Kidney tubule cell (primary cell): ENCODE data around the gene TEP1.

Experiments
- DNase-seq: peaks from one replicate; pipeline ENCODE4 v3.0.0-alpha.2; 2018; ENCODE audit warnings: low spot score

TEP1 gene

DNA sequence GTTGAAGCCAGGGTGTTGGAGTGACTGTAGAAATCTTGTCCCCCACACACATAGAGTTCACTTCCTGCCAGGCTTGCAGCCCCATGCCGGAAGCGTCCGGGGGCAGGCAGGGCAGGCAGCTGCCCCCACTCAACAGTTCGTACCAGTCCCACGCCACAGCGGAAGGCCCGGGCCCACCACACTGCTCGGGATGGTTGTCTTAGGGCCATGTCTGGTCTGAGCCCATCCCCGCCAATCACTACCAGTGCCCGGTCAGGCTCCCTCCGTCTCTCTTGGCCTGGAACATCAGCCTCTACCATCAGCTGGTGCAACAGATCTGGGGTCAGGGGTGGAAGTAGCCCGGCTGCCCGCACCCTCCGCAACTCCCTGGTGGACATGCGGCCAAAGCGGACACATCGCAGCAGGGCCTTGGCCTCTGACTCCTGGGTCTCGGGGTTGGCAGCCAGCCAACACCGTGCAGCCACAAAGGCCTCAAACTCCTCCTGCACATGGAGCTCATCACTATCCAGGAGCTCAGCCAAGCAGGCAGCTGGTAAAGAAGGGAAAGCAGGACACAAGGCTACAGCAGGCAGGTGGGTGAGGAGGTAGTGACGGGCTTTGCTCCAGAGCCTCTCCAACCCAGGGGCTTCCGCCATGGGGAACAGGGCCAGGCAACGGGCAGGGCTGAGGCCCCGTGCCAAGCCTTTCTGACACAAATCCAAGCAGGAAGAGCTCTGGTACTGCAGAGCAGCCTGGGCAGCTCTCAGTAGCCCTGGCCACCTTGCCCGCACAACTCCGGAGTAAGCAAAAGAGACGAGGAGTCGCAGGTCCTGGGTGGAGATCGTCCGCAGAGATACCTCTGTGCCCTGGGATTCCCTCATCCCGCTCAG lies 16.7 kb upstream of the TEP1 start:
- no peak for DNase-seq

DNA sequence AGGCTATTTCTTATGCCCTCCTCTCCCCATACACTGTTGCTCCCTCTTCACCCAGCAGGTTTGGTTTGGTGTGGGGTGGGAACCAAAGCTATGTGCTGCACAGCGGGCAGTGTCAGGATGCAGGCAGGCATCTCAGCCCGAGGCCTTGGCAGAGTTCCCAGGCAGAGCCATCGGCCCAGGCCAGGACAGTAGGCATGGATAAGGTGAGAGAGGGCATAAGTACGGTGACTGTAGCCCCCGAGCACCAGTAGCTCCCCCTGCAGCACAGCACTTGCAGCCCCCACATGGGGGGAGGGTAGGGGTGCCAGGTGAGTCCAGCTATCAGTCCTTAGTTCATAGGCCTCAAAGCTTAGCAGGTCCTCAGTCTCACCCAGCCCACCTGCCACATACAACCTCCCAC lies 15.5 kb upstream of the TEP1 start:
- DNase-seq, result no peak

DNA sequence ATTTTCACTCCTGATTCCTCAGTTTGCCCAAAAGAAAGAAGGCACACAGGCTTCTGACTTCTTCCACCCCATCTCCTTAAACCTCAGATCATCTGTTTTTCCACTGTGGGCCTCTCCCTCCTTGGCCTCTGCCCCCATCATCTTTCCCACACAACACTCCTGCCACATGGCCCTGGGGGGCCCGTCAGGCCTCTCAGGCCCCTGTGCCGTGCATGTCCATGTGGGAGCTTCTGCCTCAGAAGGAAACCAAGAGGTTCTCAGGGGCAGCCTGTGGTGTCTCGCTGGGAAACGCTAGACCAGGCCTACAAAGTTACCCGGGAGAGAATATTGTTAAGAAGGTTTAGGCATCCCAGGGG lies 14.7 kb upstream of the TEP1 start:
- no peak for DNase-seq

DNA sequence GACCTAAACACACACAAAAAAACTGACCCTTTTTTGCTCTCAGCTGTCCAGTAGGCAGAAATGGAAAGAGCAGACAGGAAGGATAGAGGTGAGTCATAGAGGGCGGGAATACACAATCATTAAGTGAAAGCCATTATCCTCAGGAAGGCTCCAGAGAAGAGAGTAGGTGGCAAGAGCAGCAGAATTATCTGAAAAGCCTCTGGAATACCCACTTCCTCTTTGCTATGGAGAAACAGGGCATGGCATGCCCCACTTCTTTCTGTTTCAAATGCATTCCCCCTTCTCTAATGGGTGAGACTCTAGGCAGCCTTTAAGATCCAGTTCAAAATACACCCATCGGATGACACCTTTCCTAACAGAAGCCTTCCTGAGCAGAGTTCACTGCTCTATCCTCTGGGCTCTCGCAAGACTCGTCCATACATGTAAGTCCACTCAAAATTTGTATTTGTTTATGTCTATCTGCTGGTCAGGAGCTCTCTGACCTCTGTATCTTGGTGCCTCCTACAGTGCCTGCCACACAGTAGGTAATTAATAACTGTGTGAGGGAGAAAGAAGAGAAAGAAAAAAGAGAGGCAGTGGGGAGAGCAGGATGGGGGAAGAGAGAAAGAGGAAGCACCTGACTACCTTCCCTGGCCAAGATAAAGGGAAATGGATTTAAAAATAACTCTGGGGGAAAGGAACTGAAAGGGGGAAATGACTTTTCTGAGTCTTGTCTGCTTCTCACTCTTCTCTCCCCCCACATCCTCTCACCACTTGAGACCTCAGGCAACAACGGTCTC lies 14.1 kb upstream of the TEP1 start:
- peak; percentile 73 for DNase-seq

DNA sequence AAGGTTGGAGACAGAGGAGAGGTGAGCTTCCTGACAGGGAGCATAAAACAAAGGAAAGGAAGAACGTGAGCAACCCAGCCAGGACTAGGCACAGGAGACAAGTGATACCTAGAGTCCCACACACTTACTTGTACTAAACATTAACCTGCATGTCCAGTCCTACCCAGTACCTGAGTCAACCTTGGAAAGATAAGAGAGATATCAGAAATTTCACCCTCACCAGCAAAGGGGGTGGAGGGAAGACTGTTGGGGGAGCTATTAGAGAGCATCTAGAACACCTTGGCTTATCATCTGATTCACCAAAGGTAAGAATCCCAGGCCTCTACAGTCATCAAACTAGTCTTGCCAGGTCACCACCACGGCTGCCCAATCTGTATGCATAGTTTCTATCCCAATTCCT lies 11.6 kb upstream of the TEP1 start:
- no peak for DNase-seq

DNA sequence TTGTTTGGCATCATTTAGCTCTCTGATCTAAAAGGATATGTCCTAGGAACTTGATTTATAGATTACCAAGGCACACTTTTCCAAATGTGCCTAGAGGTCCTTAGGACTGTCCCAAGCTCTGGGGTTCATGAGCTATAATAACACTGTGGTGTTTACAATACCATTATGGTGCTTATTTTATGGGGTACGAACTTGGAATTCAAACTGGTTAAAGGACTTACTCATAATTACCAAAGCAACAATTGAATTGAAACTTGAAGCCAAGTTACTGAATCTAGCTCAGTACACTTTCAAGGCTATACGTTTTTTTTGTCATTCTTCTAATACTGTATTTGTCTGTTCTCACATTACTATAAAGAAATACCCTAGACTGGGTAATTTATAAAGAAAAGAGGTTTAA lies 9.6 kb upstream of the TEP1 start:
- DNase-seq, result no peak

DNA sequence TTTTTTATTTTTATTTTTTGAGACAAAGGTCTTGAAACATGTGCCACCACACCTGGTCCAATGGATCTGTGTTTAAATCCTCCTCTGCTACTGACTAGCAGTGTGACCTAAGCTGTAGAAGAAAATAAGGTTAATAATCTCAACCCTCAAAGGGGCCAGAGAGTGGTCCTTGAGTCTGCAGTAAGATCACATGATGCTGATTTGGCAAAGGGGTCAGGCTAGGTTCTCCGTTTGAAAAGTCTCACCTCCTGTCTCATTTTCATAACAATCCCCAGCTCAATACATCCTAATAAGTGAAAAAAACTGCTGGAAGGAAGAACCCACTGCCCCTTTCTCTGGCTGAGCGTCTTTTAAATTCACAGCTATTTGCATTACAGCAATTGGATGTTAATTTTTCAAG lies 8.0 kb upstream of the TEP1 start:
- DNase-seq, result no peak

DNA sequence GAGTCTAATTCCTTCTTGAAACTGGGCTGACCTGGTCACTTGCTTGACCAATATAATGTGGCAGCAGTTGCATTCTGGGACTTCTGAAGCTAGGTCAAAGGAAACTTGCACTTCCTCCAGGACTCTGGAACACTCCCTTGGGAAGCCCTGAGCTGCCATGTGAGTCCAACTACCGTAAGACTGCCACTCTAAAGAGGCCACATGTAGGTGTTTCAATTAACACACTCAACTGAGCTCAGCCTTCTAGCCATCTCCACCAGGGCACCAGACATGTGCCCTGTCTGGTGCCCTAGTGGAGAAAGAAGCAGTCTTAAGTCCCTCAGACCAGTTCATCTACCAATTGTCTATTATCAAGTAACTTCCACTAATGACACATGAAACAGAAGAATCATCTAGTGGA lies 6.1 kb upstream of the TEP1 start:
- no peak for DNase-seq

DNA sequence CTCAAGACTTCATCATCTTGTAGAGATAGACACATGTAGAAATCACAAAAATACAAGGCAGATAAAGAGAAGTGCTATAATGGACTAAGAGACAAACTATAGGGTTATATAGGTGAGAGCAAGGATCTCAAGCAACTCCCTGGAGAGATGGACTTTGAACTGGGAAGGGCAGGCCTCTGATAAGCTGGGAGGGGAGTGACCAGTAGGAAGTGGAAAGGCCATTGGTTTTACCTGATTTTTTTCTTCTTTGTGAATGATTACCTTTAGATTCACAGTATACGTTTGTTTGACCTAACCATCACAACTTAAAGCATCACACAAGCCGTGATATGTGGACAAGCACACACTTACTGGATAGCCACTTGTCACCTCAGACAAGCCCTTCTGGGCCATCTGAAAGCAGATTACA lies 5.2 kb upstream of the TEP1 start:
- DNase-seq, result no peak

DNA sequence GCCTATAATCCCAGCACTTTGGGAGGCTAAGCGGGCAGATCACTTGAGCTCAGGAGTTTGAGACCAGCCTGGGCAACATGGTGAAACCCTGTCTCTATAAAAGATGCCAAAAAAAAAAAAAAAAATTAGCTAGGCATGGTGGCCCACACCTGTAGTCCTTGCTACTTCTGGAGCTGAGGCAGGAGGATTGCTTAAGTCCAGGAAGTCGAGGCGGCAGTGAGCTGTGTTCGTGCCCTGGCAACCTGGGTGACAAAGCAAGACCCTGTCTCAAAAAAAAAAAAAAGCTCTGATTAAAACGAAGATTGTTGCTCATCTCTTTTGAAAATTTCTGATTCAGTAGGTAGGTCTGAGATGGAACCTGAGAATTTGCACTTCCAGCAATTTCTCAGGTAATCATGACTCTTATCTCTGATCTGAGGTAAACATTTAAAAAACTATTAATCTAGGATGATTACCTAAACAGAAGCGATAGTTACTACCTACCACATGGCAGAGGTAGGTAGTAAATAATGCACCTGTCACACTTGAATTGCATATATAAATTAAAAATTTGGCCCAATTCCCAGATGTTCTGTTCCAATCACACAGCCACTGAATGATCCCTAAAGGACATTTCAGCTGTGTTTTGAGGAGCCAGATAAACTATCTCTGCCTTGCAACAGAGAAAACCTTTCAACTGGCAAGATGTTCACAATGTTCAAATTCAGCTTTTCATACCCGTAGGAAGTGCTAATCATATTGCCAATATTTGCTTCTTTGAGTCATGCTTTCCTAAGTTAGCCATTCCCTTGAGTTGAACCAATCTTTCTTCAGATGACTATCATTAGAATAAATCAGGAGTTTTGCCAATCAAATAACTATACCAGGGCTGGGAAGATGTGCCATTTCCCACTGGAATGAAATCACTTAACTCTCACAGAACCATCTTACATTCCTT lies 4.2 kb upstream of the TEP1 start:
- no peak for DNase-seq

DNA sequence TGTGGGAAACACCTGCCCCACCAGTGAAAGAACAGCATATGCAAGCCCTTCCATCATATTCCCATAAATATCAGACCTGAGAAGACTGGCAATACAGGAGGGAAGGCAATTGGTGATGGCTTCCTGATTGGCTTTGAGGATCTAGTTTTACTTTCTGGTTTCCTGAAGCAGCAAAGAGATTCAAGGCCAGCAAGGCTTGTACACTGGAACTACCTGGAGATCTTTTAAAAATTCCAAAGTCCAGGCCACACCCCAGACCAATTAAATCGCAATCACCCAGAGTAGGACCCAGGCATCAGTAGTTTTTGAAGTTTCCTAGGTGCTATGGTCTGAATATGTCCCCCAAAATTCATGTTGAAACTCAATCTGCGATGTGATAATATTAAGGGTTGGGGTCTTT lies 2.9 kb upstream of the TEP1 start:
- DNase-seq, result no peak

DNA sequence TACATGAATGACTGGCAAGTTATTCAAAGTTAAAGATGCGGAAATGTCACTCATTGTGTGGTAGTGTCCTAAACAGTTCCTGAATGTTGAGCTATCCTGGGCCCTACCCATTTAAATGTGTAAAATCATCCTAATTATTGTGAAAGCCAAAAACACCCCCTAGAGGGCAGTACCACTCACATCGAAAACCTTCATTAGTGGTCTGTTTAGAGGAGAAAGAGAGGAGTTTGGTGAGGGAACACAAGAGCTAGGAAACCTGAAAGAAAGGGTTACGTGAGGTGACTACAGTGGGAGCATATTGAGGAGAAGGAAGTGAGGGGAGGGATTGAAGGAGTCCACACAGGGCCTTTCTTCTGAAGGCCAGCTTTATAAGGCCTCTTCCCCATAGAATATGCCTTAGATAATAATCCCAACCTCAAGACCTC lies 2.5 kb upstream of the TEP1 start:
- DNase-seq, result peak; percentile 58

DNA sequence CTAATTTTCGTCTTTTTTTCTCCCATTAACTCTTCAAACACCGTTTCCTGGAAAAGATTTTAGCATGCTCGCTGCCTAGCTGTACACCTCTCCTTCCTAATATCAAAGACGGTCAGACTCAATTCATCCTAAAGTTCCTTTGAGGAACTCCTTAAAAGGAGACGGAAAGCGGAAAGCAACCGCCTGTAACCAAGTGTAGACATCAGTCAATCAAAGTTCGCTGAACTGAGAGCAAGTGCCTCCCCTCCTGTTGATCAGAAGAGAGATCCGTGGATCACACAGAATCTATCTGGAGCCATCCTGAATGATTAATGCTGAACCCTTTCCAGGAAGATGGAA lies 412 bp upstream of the TEP1 start:
- peak; percentile 60 for DNase-seq

DNA sequence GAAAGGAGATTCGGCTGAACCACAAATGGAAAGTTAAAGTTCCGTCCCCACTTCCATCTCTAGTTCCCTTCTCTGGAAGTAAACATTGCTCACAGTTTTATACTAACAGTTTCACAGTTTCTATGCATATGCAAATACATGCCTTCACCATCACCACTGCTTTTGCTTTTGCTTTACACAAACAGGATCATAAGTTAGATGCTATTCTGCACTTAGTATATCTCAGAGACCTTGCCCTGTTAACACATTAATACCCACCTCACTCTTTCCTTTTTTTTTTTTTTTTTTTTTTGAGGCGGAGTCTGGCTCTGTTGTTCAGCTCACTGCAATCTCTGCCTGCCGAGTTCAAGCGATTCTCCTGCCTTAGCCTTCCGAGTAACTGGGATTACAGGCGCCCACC lies 890 bp downstream of the TEP1 start:
- DNase-seq, result no peak

DNA sequence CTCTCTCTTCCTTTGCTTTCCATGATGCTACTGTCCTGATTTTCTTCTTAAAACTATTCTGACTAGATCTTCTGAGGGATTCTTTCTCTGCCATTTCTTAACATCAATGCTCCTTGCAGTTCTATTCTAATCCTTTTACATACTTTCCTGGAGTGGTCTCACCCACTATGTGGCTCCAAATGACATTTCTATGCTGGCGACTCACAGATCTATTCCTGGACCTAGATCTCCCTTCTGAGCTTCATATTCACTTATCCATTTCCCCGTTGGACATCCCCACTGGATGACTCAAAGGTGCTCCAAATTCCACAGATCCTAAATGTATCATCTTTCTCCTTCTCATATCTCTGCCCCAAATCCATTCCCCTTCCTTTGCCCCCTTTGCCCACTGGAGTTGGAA lies 4.1 kb downstream of the TEP1 start:
- DNase-seq, result peak; percentile 82

DNA sequence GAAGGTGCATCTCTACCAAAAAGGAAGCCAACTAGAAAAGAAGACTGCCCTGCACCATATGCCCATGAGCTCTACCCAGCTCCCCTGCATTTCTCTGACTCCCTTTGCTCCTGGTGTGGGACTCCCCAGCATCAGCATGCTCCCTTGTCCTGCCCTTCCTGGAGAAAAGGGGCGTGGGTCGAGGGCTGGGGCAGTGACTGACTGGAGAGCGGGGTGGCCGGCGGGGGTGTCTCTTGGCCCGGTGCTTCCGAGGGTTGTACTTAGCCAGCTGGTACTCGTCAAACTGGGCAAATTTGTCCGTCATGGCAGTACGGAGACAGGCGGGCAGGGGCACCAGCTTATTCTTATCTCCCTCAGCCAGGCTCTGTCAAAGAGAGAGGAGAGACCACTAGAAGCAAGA lies 9.8 kb downstream of the TEP1 start:
- DNase-seq, result no peak

DNA sequence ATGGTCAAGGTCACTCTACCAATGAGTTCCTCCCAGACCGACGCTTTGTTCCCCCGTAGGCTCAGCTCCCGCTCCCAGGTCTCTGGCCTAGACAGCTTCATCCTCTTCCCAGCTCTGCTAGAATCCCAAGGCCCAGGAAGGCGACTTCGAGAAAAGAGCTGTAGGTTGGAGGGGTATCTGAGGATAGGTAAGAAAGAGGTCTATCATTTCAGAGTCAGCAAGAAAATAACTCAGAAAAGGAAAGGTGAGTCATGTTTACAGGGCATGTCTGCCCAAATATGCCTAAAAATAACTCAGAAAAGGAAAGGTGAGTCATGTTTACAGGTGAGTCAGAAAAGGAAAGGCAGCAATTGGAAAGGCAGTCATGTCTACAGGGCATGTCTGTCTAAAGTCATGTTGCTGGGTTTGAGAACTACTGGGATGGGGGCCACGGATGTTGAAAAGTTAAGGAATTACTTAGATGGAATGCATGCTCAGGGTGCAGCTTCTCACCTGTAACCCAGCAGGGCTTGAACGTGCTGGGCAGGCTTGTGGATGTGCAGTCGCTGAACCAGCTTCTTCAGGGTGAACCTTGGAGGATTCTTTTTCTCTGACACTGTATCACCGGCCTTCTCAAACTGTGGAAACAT lies 12.2 kb downstream of the TEP1 start:
- peak; percentile 95 for DNase-seq

DNA sequence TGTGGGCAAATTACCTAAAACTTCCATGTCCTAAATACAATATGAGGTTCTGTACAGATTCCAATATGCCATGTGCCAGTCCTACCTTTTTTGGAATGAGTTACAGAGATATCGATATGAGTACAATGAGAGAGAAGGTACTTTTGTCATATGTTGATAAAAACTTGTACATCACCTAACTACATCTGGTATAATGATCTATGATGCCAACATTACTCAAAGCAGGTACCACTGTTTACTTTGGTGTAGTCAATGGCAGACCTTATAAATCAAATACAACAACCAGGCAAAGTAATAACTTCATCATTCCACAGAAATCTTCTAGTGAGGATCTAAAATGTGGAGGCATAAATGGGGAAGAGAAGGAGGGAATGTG lies 12.7 kb downstream of the TEP1 start:
- no peak for DNase-seq

DNA sequence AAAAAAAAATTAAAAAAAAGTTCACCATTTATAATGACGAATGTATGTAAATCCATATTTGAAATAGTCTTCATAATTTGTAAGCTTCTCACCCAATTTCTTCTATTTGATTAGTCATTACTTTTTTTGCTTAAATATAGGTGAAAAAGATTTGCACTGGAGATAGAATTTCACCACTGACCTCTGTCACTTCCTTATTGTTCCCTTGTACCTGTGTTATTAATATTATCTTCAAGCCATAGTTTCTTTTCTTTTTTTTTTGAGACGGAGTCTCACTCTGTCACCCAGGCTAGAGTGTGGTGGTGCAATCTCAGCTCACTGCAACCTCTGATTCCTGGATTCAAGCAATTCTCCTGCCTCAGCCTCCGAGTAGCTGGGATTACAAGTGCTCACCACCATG lies 15.8 kb downstream of the TEP1 start:
- DNase-seq, result no peak

DNA sequence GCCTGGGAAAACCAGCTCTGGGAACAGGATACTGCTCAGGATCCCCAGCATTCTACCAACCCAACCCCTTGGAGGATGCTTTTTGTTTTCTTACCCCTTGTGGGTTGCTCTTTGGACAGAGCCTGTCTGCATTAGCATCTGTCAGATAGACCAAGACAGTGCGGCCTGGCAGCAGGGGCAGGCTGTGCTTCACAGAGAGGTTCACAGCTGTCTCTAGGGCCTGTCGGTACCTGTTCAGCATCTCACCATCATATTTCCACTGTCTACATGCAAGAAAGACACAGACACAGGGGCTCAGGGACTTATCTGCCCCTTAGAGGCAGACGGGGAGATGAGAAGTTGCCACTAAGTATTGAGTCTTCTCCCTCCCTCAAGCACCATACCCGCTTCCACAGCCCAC lies 21.8 kb downstream of the TEP1 start:
- DNase-seq, result no peak

DNA sequence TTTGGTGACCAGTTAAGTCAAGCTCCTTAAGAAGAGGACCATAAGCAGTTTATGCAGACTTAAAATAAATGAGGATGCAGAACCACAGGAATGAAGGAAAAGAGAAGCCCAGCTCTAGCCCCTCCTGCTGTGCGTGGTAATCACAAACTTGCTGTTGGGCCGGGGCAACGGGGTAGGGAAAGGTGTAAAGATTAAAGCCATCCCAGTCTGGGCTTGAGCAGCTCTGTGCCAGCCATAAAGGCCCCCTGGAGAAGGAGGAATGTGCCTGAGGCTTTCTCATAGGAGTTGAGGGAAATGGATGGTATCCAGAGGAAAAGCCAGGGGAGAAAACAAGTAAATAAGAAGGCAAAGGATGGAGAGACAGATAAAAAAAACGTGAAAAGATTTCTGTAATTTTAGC lies 25.1 kb downstream of the TEP1 start:
- no peak for DNase-seq

DNA sequence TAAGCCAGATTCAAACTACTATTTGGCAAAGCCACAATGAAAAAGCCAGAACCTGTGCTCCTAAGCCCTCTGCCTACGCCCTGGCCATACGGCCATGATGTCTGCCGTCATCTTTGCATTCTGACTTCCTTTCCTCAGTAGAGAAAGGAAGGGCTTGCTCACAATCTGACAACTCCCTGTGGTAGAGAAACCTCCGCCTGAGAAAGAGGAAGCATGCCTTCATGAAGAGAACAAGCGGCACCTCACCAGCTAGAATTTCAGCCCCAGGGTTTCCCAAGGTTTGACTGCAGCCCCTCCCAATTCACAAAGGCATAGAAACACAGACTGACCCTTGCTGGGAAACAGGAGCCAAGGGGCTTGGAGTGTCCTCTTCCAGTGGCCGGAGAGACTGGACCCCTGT lies 25.7 kb downstream of the TEP1 start:
- no peak for DNase-seq
